Dermis microvascular lymphatic vessel endothelial cell (primary cell): ENCODE data around the gene FRY. TPM values are rescaled to one million over a fixed set of nuclear protein-coding genes. Genes with fewer than 3 reads are reported as not detected.

Source experiments
- DNase-seq, 2 donors: peaks; one replicate each; pipeline versions ENCODE4 v3.0.0 to v3.0.0-alpha.2; 2010; ENCODE audit warnings: low read depth in 2 of 2
- total RNA-seq: library from RNA; depleted of rRNA; stranded (reverse); fragments of >200 nt; gene quantifications from 2 replicates; pipeline ENCODE4 v1.2.1, GENCODE V29; 2014

The FRY gene
- total RNA-seq, 1 donor from 2014 or later = 107 TPM

DNA sequence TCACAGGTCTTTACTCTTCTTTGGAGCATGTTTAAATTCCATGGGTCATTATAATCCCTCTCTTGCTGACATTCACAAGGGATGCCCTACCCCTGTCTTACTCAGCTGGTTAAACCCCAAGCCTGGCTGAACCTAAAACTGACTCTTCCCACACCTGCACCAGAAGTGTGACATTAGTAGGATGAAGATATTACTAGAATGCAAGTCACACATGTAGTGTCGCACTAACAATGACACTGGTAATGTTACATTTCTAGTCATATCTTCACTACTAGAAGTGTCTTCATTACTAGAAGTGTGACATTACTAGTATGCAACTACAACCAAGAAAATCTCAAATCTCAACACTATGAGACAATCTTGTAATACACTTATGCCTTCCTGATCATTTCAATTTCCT is 269.3 kb downstream of the FRY start:
- DNase-seq = no peak

DNA sequence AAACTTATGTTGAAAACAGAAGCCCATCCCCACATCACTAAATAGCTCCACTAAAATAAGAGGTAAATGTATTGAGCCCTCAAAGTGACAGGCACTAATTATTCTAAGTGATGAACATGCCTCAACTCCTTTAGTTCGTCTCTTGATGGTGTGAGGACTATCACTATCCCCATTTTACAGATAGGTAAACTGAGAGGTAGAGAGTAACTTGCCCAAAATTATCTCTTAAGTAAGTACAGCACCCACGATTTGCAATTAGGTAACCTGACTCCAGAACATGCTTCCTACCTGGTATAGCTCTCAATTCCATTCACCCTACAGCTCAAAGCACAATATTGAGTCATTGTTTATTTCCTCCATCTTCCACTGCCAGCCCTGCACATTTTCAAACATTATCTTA is 270.9 kb downstream of the FRY start:
- DNase-seq = no peak

GRCh38 chr13:32305646-32306045 is 274.1 kb downstream of the FRY start:
- DNase-seq = no peak

- DNase-seq = no peak
Observed at GRCh38 chr13:32309312-32310133, 277.9 kb downstream of the FRY start.

DNA sequence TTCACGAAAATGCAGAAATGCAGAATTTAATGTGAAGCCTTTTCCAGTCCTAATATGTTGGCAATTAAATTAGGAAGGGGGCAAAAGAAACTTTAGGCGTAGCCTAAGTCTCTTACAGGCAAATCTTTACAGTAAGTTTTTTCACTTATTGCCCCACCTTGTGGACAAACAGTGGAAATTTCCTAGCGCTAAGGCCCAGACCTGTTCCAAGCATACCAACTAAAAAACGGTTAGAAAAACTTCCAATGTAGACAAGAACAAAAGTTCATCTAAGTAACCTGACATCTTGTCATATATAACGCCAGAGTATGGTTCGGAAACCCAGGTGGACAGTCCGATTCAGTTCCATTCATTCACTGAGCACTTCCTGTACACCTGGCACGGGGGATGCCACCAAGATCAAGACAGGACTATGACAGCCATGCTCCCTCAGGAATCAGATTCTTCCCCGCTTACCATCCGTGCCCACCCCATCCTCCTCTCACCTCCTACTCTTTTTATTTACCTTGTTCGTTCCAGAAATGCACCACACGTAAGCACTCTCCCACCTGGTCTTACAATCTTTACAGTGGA is 278.6 kb downstream of the FRY start:
- peak; percentile 52 to 75 for DNase-seq

- no peak for DNase-seq
Observed at GRCh38 chr13:32311188-32311897, 279.8 kb downstream of the FRY start.

DNA sequence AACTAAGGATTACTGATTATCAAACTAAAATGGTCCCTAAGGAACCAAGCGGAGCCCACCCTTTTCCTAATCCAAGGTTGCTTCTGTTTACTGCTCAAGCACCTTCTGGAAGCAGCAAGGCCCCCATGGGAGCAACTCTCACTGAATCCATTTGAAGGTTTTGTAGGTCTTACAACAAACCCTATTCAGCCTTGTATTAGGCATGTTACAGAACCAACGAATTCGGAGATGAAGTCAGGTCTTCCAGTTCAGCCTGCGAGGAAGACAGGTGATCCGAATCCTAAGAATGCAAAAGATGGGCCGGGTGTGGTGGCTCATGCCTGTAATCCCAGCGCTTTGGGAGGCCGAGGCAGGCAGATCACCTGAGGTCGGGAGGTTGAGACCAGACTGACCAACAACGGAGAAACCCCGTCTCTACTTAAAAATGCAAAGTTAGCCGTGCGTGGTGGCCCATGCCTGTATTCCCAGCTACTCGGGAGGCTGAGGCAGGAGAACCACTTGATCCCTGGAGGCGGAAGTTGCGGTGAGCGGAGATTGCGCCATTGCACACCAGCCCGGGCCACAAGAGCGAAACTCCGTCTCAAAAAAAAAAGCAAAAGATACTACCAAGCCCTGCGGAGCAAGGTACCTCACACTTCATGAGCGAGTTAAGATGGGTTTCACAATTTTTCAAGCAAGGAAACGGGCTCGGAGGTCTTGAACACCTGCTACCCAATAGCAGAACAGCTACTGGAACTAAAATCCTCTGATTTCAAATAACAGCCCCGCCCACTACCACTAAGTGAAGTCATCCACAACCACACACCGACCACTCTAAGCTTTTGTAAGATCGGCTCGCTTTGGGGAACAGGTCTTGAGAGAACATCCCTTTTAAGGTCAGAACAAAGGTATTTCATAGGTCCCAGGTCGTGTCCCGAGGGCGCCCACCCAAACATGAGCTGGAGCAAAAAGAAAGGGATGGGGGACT is 283.0 kb downstream of the FRY start:
- peak; percentile 36 to 57 for DNase-seq

GRCh38 chr13:32315238-32316027 is 283.9 kb downstream of the FRY start, which contains the start of the genes BRCA2 and ZAR1L:
Gene BRCA2 (plus strand): TSS chr13:32315508. CDS start chr13:32316461, 953 bp downstream.
Gene ZAR1L (minus strand): TSS chr13:32315363. CDS start chr13:32311925, 3,438 bp downstream.
- DNase-seq = peak; percentile 77 to 91

- DNase-seq = peak in 1 of 2 donors; percentile 23
Observed at GRCh38 chr13:32316028-32316339, 284.4 kb downstream of the FRY start.

- no peak for DNase-seq
Observed at GRCh38 chr13:32316501-32316900, 284.9 kb downstream of the FRY start.

GRCh38 chr13:32317716-32318465 is 286.3 kb downstream of the FRY start:
- no peak for DNase-seq

GRCh38 chr13:32320528-32320927 is 289.0 kb downstream of the FRY start:
- no peak for DNase-seq

DNA sequence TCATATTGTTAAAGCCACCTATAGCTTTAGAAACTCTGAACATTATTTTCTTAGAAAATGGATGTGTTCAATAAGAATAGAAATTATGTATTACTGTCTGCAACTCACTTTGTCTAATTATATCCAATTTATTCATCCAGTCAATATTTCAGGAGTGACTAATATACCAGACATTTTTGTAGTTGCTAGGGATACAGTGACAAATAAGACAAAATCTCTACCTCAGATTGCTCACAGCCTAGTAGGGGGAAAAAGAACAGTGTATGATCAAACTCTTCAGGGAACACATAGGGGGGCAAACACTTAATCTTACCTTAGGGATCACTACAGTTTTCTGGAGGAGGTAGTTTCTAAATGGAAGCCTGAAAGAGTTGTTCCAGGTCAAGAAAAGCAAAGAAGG is 292.3 kb downstream of the FRY start:
- peak in 1 of 2 donors; percentile 31 for DNase-seq

- no peak for DNase-seq
Observed at GRCh38 chr13:32330441-32330840, 298.9 kb downstream of the FRY start.

GRCh38 chr13:32334671-32335070 is 303.1 kb downstream of the FRY start:
- DNase-seq = no peak

- no peak for DNase-seq
Observed at GRCh38 chr13:32340914-32341313, 309.3 kb downstream of the FRY start.

DNA sequence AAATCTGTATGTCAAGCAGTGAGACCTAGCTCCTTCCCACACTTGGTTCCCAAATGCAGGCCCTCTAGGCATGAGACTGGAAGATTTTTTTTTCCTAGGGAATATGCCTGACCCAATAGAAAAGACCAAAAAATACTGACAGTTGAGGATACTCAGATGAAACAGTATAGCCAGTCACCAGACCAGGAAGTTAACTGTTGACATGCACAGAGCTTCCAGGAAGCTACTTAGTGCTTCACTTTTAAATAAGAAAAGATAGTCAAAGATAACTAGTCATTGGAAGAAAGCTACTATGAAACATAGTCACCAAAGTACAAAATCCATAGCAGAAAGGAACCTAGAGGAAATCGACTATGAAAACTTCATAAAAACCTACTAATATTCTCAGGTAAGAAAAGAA is 316.1 kb downstream of the FRY start:
- no peak for DNase-seq
